Measurements from ENCODE around the gene PNMA8A. TPM values are rescaled to one million over a fixed set of nuclear protein-coding genes. Genes with fewer than 3 reads are reported as not detected.

PNMA8A gene
- total and polyA plus RNA-seq, 2 experiments from 2014 or later = 5.5 to 11.2 TPM

DNA sequence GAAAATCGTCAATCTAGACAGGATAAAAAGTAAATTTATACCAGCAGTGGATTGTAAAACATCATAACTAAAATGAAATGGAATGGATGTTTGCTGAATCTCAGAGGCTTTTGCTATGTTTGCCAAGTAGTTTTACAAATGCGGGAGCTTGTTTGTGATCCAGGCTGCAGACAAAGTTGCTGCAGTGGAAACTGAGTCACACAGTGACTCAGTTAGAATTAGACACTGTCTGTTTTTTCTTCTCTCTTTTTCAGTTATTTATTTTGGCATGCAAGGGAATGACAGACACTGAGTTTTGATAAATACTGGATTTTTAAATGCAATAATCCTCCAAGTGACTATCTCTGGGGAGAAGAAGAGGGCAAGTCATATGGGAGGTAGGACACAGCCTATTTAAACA lies 4.6 kb upstream of the PNMA8A start:
- Histone ChIP-seq H2AFZ (no peak overlapping the region), H3K4me3 (no peak overlapping the region), H3K27ac (no peak overlapping the region), H4K20me1 (ENCODE audit: insufficient read depth, poor library complexity, severe bottlenecking) (no peaks in the 10 kb centered on the region), H3K9me2 (replicated peaks; ENCODE audit: insufficient read depth) (no peaks in the 10 kb centered on the region), H3K36me3 (replicated peaks; ENCODE audit: insufficient read depth, low read depth) (no peaks in the 10 kb centered on the region), H3K4me2 (no peak overlapping the region), H3K79me2 (no peaks in the 10 kb centered on the region), H3K4me1 (ENCODE audit: insufficient read depth) (peaks cover 17% of the 10 kb centered on the region), H3K9me3 (ENCODE audit: low read depth) (no peaks in the 10 kb centered on the region), H3K27me3 (no peaks in the 10 kb centered on the region)
- no peak for TF ChIP-seq EZH2 (IDR thresholded peaks at IDR 0.05; ENCODE audit: borderline replicate concordance)
- no peak for TF ChIP-seq EZH2phosphoT487 (IDR thresholded peaks at IDR 0.05; ENCODE audit: low read depth, severe bottlenecking, unreplicated experiment)
- TF ChIP-seq, protein P1, sequence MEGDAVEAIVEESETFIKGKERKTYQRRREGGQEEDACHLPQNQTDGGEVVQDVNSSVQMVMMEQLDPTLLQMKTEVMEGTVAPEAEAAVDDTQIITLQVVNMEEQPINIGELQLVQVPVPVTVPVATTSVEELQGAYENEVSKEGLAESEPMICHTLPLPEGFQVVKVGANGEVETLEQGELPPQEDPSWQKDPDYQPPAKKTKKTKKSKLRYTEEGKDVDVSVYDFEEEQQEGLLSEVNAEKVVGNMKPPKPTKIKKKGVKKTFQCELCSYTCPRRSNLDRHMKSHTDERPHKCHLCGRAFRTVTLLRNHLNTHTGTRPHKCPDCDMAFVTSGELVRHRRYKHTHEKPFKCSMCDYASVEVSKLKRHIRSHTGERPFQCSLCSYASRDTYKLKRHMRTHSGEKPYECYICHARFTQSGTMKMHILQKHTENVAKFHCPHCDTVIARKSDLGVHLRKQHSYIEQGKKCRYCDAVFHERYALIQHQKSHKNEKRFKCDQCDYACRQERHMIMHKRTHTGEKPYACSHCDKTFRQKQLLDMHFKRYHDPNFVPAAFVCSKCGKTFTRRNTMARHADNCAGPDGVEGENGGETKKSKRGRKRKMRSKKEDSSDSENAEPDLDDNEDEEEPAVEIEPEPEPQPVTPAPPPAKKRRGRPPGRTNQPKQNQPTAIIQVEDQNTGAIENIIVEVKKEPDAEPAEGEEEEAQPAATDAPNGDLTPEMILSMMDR (IDR thresholded peaks at IDR 0.05; ENCODE audit: poor library complexity) = no peak
- WGBS (ENCODE audit: low lambda C conversion rate, missing lambda C conversion rate) = 91% methylated on average over 2 of the region's 2 CpGs
- no peak for DNase-seq (ENCODE audit: low spot score)

GRCh38 chr19:46474211-46474610 lies 2.8 kb upstream of the PNMA8A start:
- H3K27ac ChIP-seq = no peak overlapping the region
- H3K4me3 ChIP-seq = no peak overlapping the region
- no peaks in the 10 kb centered on the region for H4K20me1 ChIP-seq (ENCODE audit: insufficient read depth, poor library complexity, severe bottlenecking)
- no peaks in the 10 kb centered on the region for H3K27me3 ChIP-seq
- no peaks in the 10 kb centered on the region for H3K36me3 ChIP-seq (replicated peaks; ENCODE audit: insufficient read depth, low read depth)
- no peaks in the 10 kb centered on the region for H3K9me3 ChIP-seq (ENCODE audit: low read depth)
- no peaks in the 10 kb centered on the region for H3K79me2 ChIP-seq
- no peak for TF ChIP-seq EZH2phosphoT487 (IDR thresholded peaks at IDR 0.05; ENCODE audit: low read depth, severe bottlenecking, unreplicated experiment)
- no peak for TF ChIP-seq EZH2 (IDR thresholded peaks at IDR 0.05; ENCODE audit: borderline replicate concordance)
- TF ChIP-seq, protein P1 (IDR thresholded peaks at IDR 0.05; ENCODE audit: poor library complexity) = no peak
- no peak overlapping the region for H2AFZ ChIP-seq
- H3K4me2 ChIP-seq = no peak overlapping the region
- no peak for DNase-seq (ENCODE audit: low spot score)
- no peaks in the 10 kb centered on the region for H3K9me2 ChIP-seq (replicated peaks; ENCODE audit: insufficient read depth)
- H3K4me1 ChIP-seq (ENCODE audit: insufficient read depth) = peaks cover 12% of the 10 kb centered on the region
- WGBS (ENCODE audit: low lambda C conversion rate, missing lambda C conversion rate) = 83% methylated on average over 8 of the region's 8 CpGs

DNA sequence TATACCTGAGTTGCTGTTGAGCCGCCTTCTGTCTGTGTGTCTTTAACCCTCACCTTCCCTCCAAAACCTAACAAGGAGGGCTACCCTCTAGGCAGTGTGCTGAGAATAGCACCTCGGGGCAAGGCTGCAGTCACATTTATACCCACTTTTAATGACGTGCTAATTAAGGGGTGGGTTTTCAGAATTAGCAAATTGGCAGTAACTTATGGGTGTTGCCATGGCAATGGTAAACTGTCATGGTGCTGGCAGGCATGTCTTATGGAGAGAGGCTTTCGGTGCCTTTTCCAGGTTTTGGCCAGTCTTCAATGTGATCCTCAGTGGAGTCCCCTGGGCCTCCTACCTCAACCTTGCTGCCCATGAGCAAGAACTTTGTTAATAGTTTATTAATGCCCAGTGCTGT lies 1.2 kb upstream of the PNMA8A start:
- Histone ChIP-seq H2AFZ (no peak overlapping the region), H3K9me2 (replicated peaks; ENCODE audit: insufficient read depth) (no peaks in the 10 kb centered on the region), H3K9me3 (ENCODE audit: low read depth) (no peaks in the 10 kb centered on the region), H3K4me2 (no peak overlapping the region), H3K79me2 (no peaks in the 10 kb centered on the region), H4K20me1 (ENCODE audit: insufficient read depth, poor library complexity, severe bottlenecking) (no peaks in the 10 kb centered on the region), H3K4me1 (ENCODE audit: insufficient read depth) (peaks cover 12% of the 10 kb centered on the region), H3K27me3 (no peaks in the 10 kb centered on the region), H3K27ac (no peak overlapping the region), H3K4me3 (no peak overlapping the region), H3K36me3 (replicated peaks; ENCODE audit: insufficient read depth, low read depth) (no peaks in the 10 kb centered on the region)
- WGBS (ENCODE audit: low lambda C conversion rate, missing lambda C conversion rate) = 90% methylated on average over 4 of the region's 4 CpGs
- DNase-seq (ENCODE audit: low spot score) = no peak
- TF ChIP-seq, protein P1 (IDR thresholded peaks at IDR 0.05; ENCODE audit: poor library complexity) = no peak
- TF ChIP-seq EZH2phosphoT487 (IDR thresholded peaks at IDR 0.05; ENCODE audit: low read depth, severe bottlenecking, unreplicated experiment) = no peak
- no peak for TF ChIP-seq EZH2 (IDR thresholded peaks at IDR 0.05; ENCODE audit: borderline replicate concordance)

Measured in hepatocyte (in vitro differentiated cells).